ENCODE measurements around the gene BMP8B.

The BMP8B gene

DNA sequence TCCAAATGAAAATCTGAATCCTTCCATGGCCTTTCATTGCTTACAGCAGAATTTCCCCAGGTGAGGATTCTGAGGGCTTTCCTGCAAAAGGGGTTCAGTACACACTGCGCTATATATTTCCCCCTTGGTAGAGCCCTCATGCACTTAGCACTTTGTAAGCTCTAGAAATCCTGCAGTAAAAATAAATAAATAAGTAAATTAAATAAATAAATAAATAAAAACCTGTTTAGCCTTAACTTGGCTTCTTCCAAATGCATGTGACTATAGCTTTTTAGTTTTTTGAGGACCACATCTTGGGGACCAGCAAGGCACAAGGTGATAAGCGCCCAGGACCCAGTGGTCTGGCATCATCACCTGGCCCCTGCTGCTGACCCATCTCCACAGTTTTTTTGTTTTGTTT lies 3.2 kb upstream of the BMP8B start (continued):
- TF ChIP-seq, protein P1, sequence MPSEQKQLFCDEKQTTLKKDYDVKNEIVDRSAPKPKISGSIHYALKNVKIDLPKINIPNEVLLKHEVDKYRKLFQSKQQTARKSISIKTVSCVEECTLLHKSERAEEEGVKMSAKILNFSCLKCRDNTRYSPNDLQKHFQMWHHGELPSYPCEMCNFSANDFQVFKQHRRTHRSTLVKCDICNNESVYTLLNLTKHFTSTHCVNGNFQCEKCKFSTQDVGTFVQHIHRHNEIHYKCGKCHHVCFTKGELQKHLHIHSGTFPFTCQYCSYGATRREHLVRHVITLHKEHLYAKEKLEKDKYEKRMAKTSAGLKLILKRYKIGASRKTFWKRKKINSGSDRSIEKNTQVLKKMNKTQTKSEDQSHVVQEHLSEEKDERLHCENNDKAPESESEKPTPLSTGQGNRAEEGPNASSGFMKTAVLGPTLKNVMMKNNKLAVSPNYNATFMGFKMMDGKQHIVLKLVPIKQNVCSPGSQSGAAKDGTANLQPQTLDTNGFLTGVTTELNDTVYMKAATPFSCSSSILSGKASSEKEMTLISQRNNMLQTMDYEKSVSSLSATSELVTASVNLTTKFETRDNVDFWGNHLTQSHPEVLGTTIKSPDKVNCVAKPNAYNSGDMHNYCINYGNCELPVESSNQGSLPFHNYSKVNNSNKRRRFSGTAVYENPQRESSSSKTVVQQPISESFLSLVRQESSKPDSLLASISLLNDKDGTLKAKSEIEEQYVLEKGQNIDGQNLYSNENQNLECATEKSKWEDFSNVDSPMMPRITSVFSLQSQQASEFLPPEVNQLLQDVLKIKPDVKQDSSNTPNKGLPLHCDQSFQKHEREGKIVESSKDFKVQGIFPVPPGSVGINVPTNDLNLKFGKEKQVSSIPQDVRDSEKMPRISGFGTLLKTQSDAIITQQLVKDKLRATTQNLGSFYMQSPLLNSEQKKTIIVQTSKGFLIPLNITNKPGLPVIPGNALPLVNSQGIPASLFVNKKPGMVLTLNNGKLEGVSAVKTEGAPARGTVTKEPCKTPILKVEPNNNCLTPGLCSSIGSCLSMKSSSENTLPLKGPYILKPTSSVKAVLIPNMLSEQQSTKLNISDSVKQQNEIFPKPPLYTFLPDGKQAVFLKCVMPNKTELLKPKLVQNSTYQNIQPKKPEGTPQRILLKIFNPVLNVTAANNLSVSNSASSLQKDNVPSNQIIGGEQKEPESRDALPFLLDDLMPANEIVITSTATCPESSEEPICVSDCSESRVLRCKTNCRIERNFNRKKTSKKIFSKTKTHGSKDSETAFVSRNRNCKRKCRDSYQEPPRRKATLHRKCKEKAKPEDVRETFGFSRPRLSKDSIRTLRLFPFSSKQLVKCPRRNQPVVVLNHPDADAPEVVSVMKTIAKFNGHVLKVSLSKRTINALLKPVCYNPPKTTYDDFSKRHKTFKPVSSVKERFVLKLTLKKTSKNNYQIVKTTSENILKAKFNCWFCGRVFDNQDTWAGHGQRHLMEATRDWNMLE (tag by site-specific recombination; conservative IDR thresholded peaks at IDR 0.05; ENCODE audit: low read depth): peak; percentile 69
- TF ChIP-seq ZNF580 (tag by site-specific recombination; IDR thresholded peaks at IDR 0.05) (no peak), ZNF394 (tag by site-specific recombination; IDR thresholded peaks at IDR 0.05; ENCODE audit: borderline replicate concordance) (peak; percentile 86; the same call in 1 of the 2 replicates), ZFHX2 (tag by site-specific recombination; conservative IDR thresholded peaks at IDR 0.05) (no peak), RBAK (tag by site-specific recombination; IDR thresholded peaks at IDR 0.05) (no peak), ZNF350 (tag by site-specific recombination; IDR thresholded peaks at IDR 0.05) (no peak)
- TF ChIP-seq, protein P2, sequence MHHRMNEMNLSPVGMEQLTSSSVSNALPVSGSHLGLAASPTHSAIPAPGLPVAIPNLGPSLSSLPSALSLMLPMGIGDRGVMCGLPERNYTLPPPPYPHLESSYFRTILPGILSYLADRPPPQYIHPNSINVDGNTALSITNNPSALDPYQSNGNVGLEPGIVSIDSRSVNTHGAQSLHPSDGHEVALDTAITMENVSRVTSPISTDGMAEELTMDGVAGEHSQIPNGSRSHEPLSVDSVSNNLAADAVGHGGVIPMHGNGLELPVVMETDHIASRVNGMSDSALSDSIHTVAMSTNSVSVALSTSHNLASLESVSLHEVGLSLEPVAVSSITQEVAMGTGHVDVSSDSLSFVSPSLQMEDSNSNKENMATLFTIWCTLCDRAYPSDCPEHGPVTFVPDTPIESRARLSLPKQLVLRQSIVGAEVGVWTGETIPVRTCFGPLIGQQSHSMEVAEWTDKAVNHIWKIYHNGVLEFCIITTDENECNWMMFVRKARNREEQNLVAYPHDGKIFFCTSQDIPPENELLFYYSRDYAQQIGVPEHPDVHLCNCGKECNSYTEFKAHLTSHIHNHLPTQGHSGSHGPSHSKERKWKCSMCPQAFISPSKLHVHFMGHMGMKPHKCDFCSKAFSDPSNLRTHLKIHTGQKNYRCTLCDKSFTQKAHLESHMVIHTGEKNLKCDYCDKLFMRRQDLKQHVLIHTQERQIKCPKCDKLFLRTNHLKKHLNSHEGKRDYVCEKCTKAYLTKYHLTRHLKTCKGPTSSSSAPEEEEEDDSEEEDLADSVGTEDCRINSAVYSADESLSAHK (tag by site-specific recombination; IDR thresholded peaks at IDR 0.05): no peak

GRCh38 chr1:39789571-39790110 lies 976 bp upstream of the BMP8B start:
- Histone ChIP-seq H3K36me3 (ENCODE audit: control insufficient read depth in 2 of 2, insufficient read depth in 1 of 2, low read length in 2 of 2) (no peaks in the 10 kb centered on the region), H3K9me3 (ENCODE audit: control insufficient read depth, insufficient read depth, low read depth, low read length) (no peaks in the 10 kb centered on the region), H3K4me1 (ENCODE audit: control insufficient read depth, insufficient read depth, low read length) (no peaks in the 10 kb centered on the region), H3K27ac (ENCODE audit: extremely low read depth, low read depth, low read length) (no peak overlapping the region; the same call in 1 of the 2 replicates), H3K4me3 (ENCODE audit: low read depth, low read length) (peak overlapping the region; percentile 71)
- peak; percentile 26; the same call in 1 of the 2 replicates for TF ChIP-seq IKZF3 (tag by site-specific recombination; IDR thresholded peaks at IDR 0.05)
- peak; percentile 50; the same call in 1 of the 2 replicates for TF ChIP-seq ZBTB20 (tag by site-specific recombination; IDR thresholded peaks at IDR 0.05)
- TF ChIP-seq ZBTB48 (tag by site-specific recombination; IDR thresholded peaks at IDR 0.05): 0 out of 2 replicates have a peak, but pooled peaks have one; percentile 32
- TF ChIP-seq, protein P3, sequence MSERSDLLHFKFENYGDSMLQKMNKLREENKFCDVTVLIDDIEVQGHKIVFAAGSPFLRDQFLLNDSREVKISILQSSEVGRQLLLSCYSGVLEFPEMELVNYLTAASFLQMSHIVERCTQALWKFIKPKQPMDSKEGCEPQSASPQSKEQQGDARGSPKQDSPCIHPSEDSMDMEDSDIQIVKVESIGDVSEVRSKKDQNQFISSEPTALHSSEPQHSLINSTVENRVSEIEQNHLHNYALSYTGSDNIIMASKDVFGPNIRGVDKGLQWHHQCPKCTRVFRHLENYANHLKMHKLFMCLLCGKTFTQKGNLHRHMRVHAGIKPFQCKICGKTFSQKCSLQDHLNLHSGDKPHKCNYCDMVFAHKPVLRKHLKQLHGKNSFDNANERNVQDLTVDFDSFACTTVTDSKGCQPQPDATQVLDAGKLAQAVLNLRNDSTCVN (tag by site-specific recombination; optimal IDR thresholded peaks at IDR 0.05): peak; percentile 4
- TF ChIP-seq, protein P4, sequence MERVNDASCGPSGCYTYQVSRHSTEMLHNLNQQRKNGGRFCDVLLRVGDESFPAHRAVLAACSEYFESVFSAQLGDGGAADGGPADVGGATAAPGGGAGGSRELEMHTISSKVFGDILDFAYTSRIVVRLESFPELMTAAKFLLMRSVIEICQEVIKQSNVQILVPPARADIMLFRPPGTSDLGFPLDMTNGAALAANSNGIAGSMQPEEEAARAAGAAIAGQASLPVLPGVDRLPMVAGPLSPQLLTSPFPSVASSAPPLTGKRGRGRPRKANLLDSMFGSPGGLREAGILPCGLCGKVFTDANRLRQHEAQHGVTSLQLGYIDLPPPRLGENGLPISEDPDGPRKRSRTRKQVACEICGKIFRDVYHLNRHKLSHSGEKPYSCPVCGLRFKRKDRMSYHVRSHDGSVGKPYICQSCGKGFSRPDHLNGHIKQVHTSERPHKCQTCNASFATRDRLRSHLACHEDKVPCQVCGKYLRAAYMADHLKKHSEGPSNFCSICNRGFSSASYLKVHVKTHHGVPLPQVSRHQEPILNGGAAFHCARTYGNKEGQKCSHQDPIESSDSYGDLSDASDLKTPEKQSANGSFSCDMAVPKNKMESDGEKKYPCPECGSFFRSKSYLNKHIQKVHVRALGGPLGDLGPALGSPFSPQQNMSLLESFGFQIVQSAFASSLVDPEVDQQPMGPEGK (tag by site-specific recombination; IDR thresholded peaks at IDR 0.05): 0 out of 2 replicates have a peak, but pooled peaks have one; percentile 5
- TF ChIP-seq ZNF335 (tag by site-specific recombination; conservative IDR thresholded peaks at IDR 0.05): peak; percentile 77
- TF ChIP-seq ZNF600 (tag by site-specific recombination; IDR thresholded peaks at IDR 0.05): peak; percentile 48; the same call in 1 of the 2 replicates
- TF ChIP-seq ZBTB6 (tag by site-specific recombination; IDR thresholded peaks at IDR 0.05): peak; percentile 2; the same call in 1 of the 2 replicates
- TF ChIP-seq ZNF394 (tag by site-specific recombination; IDR thresholded peaks at IDR 0.05; ENCODE audit: borderline replicate concordance): 0 out of 2 replicates have a peak, but pooled peaks have one; percentile 5
- TF ChIP-seq ZNF140 (tag by site-specific recombination; IDR thresholded peaks at IDR 0.05): no peak
- no peak for TF ChIP-seq SP3 (tag by site-specific recombination; IDR thresholded peaks at IDR 0.05)
- TF ChIP-seq ZNF621 (tag by site-specific recombination; IDR thresholded peaks at IDR 0.05): no peak
- TF ChIP-seq ZNF623 (tag by site-specific recombination; IDR thresholded peaks at IDR 0.05): peak; percentile 68
- ChIA-PET CTCF (interaction anchor here (1.7 kb wide), 1 partner anchor 11 kb away, joined by 8 read pairs; no protein-coding TSS in a partner anchor), POLR2A (interaction anchor here (1.9 kb wide), 1 partner anchor 51 kb away, joined by 8 read pairs; the partner anchor contains the start of gene PPIE)
